Stomach smooth muscle (tissue), 2 donors: ENCODE measurements around the gene NOC4L.

Experiments used
- H3K27ac ChIP-seq: one replicate; pipeline ENCODE4 v1.7.0; 2013; ENCODE audit warnings: mild to moderate bottlenecking, low read length, inconsistent platforms
- H3K27me3 ChIP-seq, 2 donors: one replicate each; pipeline ENCODE4 v1.7.0; 2013; ENCODE audit warnings: low read length in 2 of 2; ENCODE audit not compliant: insufficient read depth in 2 of 2, control insufficient read depth in 1 of 2
- H3K36me3 ChIP-seq, 2 donors: one replicate each; pipeline ENCODE4 v1.7.0; 2013; ENCODE audit warnings: low read length in 2 of 2; ENCODE audit not compliant: control insufficient read depth in 2 of 2, insufficient read depth in 2 of 2
- H3K4me1 ChIP-seq: one replicate; pipeline ENCODE4 v1.7.0; 2013; ENCODE audit warnings: low read length; ENCODE audit not compliant: control insufficient read depth, insufficient read depth
- H3K4me3 ChIP-seq, 2 donors: one replicate each; pipeline ENCODE4 v1.7.0; 2013; ENCODE audit warnings: low read length in 2 of 2
- H3K9ac ChIP-seq, 2 donors: one replicate each; pipeline ENCODE4 v1.7.0; 2013; ENCODE audit warnings: low read length in 2 of 2, mild to moderate bottlenecking in 1 of 2
- H3K9me3 ChIP-seq, 2 donors: one replicate each; pipeline ENCODE4 v1.7.0; 2013; ENCODE audit warnings: low read length in 2 of 2; ENCODE audit not compliant: control insufficient read depth in 2 of 2
- donor health status: healthy.
- donor health status: Pancreatic carcinoma.

The NOC4L gene

DNA sequence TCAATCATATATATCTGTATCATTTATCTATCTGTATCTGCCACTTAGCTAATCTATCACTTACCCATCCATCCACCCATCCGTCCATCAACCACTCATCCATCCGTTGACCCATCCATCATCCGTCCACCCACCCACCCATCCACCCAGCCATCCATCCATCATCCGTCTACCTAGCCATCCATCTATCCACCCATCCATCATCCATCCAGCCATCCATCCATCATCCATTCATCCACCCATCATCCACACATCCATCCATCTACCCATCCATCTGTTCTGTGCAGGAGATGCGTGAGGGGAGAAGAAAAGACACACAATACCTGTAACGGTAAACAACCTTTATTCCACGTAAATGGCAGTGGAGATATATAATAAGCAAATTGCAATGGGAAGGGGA, 20.2 kb downstream of the NOC4L start:
- no peak overlapping the region for H3K4me3 ChIP-seq
- H3K27ac ChIP-seq: no peak overlapping the region
- H3K36me3 ChIP-seq: no peaks in the 10 kb centered on the region
- no peak overlapping the region for H3K9ac ChIP-seq
- peaks cover 10% of the 10 kb centered on the region for H3K4me1 ChIP-seq
- H3K9me3 ChIP-seq: no peaks in the 10 kb centered on the region
- H3K27me3 ChIP-seq: peaks cover 4 to 15% of the 10 kb centered on the region in 2 donors

DNA sequence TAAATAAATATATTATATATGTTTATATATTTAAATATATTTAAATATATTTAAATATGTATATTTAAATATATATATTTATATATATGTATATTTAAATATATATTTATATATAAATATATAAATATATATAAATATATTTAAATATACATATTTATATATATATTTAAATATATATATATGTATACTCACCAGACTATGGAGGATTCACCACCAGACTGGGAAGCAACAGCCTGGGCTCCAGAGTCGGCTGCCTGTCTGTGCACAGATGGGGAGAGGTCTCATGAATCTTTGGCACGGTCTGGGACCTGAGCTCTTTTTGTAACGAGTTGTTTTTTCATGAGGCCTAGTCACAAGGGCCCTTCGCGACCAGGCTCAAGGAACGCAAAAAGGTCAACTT, 21.3 kb downstream of the NOC4L start:
- peaks cover 13% of the 10 kb centered on the region for H3K4me1 ChIP-seq
- no peak overlapping the region for H3K4me3 ChIP-seq
- peaks cover 11 to 25% of the 10 kb centered on the region in 2 donors for H3K27me3 ChIP-seq

DNA sequence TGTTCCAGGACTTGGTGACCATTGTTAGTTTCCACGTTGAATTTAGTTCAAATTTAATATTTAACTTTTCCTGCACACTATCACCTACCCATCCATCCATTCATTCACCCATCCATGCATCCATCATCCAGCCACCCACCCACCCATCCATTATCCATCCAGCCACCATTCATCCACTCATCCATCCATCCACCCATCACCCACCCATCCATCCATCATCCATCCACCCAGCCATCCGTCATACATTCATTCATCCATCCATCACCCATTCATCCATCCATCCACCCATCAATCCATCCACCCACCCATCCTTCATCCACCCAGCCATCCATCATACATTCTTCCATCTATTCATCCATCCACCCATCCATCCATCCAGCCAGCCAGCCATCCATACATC, 21.8 kb downstream of the NOC4L start:
- Histone ChIP-seq H3K27ac (no peak overlapping the region), H3K36me3 (no peaks in the 10 kb centered on the region), H3K9ac (no peak overlapping the region), H3K9me3 (no peaks in the 10 kb centered on the region), H3K27me3 (peaks cover 16 to 30% of the 10 kb centered on the region in 2 donors), H3K4me1 (peaks cover 13% of the 10 kb centered on the region), H3K4me3 (no peak overlapping the region)

More for the DNA sequence above, 21.3 kb downstream of the NOC4L start:
- Histone ChIP-seq H3K27ac (no peak overlapping the region), H3K9ac (no peak overlapping the region), H3K36me3 (no peaks in the 10 kb centered on the region), H3K9me3 (no peaks in the 10 kb centered on the region)

DNA sequence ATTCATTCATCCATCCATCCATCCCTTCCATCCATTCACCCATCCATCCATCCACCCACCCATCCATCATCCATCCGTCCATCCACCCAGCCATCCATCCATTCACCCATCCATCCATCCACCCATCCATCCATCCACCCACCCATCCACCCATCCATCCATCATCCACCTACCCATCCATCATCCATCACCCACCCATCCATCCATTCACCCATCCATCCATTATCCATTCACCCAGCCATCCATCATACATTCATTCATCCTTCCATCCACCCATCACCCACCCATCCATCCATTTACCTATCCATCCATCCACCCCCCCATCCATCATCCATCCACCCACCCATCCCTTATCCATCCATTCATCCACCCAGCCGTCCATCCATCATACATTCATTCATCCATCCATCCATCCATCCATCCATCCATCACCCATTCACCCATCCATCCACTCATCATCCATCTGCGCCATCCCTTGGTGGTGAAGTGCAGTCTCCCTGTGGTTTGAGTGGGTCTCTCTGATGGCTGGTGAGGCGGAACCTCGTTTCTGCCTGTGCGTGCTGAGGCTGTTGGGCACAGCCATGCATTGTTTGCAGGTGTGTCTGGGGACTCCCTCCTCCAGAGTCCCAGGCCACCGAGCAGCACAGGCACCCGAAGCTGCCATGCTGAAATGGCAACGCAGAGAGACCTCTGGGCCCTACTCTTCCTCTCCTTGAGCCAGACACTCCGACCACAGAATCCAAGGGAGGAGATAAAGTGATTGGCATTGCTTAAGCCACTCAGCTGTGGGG, 22.7 kb downstream of the NOC4L start:
- Histone ChIP-seq H3K9ac (no peak overlapping the region), H3K27ac (no peak overlapping the region), H3K36me3 (no peaks in the 10 kb centered on the region), H3K9me3 (no peaks in the 10 kb centered on the region), H3K4me3 (no peak overlapping the region), H3K4me1 (peaks cover 13% of the 10 kb centered on the region), H3K27me3 (peaks cover 23 to 39% of the 10 kb centered on the region in 2 donors)

DNA sequence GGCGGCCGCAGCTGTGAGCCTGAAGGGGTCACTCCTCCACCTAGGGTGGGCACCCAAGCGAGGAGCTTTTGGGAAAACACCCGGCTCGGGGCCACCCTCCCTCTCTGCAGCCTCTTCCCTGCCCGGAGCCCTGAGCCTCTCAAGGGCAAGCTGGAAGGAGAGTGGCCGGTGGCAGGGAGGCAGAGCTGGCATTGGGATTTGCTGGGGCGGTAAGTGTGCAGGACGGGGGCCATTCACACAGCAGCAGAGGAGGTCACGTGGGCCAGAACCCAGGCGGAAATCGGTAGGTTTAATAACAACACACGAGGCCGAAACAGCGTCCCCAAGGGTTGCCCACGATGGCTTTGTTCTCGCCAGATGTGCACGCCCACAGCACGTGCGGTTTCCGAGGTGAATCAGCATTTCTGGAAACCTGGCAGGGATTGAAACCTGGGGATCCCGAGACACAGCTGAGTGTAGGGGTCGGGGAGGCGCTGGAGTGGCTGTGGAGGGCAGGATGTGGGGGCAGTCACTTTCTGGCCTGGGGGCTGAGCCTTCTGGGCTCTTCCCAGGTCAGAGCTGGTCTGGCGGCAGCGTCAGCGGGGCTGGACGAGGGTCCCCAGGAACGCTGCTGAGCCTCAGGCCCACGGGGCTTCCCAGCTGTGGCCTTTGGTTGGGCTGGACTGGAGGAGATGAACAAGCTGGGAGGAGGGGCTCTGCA, 23.5 kb downstream of the NOC4L start:
- Histone ChIP-seq H3K4me3 (no peak overlapping the region), H3K4me1 (peaks cover 10% of the 10 kb centered on the region), H3K36me3 (no peaks in the 10 kb centered on the region), H3K27me3 (peaks cover 23 to 41% of the 10 kb centered on the region in 2 donors), H3K9ac (no peak overlapping the region), H3K27ac (no peak overlapping the region), H3K9me3 (no peaks in the 10 kb centered on the region)

DNA sequence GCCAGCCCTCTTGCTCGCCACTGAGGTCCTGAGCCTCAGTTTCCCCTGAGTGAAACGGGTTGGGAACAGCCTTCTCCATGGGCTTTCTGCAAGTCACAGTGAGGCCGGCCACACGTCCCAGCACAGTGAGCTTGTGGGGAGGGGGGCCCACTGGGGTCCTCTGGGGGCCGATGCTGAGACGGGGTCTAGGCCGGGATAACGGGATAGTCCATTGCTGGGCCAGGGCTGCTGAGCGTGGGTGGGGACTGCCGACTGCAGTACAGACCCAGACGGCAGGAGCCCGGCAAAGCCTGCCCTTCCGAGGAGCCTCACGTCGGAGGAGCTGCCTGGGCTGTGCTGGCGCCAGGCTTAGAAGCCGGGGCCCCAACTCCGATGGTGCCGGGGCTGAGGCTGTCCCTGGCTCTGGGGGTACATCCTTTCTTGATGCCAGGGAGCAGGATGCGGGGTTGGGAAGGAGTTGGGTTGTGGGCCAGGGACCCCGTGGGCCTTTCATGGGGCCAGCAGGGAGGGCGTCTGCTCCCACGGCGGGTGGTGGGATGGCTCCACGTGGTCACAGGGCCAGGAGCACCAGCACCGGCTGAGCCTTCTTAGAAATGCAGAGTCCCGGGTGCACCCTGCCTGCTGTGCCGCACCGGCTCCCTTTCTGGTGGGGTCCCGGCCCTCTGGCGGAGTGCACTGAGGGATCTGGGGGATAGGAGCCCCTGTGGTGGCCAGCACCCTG, 24.2 kb downstream of the NOC4L start:
- H3K27ac ChIP-seq: no peak overlapping the region
- H3K9ac ChIP-seq: no peak overlapping the region
- H3K36me3 ChIP-seq: no peaks in the 10 kb centered on the region
- H3K27me3 ChIP-seq: peaks cover 23 to 44% of the 10 kb centered on the region in 2 donors
- no peak overlapping the region for H3K4me3 ChIP-seq
- H3K9me3 ChIP-seq: no peaks in the 10 kb centered on the region
- peaks cover 3% of the 10 kb centered on the region for H3K4me1 ChIP-seq

DNA sequence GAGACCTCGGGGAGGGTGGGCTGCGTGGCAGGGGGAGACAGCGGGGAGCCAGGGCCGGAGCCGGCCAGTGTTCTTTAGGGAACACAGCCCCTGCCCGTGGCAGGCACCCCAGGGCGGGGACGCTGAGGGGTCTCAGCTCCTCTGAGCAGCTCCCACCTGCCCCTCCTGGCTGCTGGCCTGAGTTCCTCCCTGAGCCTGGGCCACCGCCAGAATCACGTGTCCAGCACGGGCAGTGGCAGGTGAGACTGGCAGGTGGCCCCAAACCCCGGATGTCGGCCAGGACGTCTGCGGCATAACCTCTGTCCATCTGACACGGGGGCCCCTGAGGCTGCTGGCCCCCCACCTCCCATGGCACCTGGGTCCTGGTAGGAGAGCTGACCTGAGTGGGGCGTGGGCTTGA, 25.1 kb downstream of the NOC4L start:
- Histone ChIP-seq H3K4me1 (peaks cover 3% of the 10 kb centered on the region), H3K9me3 (no peaks in the 10 kb centered on the region), H3K9ac (no peak overlapping the region), H3K36me3 (no peaks in the 10 kb centered on the region), H3K4me3 (no peak overlapping the region), H3K27me3 (peaks cover 26 to 49% of the 10 kb centered on the region in 2 donors), H3K27ac (no peak overlapping the region)

DNA sequence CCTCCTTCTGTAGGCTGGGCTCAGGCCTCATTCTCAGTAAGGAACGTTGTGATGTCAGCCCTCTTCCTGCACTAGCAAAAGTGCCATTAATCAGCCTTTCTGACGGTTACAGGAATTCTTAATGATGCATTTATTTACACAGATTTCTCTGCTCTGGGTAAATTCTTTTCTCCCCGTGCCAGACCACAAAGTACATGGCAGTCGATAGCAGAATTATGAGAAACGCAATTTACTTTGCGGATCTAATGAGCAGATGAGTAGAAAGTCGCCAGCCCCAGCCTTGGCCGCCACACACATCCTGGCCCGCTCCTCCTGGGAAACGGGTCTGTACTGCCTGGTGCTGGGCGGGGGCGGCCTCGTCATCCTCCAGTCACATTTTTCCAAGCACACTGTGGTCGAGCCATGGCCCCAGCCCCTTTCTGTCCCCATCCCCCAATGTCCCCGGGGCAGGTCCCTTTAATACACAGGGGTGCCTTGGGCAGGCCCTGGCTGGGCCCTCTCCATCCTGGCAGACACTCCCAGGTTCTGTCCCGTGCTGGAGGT, 25.9 kb downstream of the NOC4L start:
- H3K27me3 ChIP-seq: peaks cover 26 to 49% of the 10 kb centered on the region in 2 donors
- no peak overlapping the region for H3K9ac ChIP-seq
- no peak overlapping the region for H3K4me3 ChIP-seq
- no peak overlapping the region for H3K27ac ChIP-seq
- no peaks in the 10 kb centered on the region for H3K36me3 ChIP-seq
- peaks cover 3% of the 10 kb centered on the region for H3K4me1 ChIP-seq
- H3K9me3 ChIP-seq: no peaks in the 10 kb centered on the region

DNA sequence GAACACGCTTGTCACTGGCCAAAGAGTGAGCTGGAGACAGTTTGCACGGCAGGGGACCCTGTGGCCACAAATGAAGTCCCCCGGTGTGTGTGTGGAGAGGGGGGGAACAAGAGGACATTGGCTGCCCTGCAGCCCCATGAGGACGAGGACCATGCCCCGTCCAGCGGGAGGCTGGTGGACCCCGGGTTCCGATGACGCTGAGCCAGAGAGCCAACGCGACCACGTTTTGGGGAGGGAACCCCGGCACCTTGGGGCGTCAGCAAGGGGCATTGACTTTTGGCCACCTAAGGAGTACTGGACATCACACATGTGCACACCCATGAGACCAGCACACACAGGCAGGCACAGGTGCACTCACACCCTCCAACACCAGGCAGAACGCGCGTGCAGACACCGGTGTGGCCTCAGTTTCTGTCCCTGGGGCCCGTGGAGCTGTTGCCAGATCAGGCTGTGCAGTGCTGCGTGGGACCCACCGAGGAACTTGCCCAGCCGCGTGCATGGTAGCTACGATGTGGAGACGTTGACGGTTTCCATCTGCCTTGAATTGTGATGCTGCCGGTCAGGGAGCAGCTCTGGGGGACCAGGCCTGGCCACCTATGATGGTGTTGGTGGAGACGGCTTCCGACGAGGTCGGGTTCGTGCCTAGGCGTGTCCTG, 26.5 kb downstream of the NOC4L start:
- Histone ChIP-seq H3K9me3 (no peaks in the 10 kb centered on the region), H3K36me3 (no peaks in the 10 kb centered on the region), H3K4me1 (peaks cover 3% of the 10 kb centered on the region), H3K27ac (no peak overlapping the region), H3K9ac (no peak overlapping the region), H3K4me3 (no peak overlapping the region), H3K27me3 (peaks cover 27 to 49% of the 10 kb centered on the region in 2 donors)

DNA sequence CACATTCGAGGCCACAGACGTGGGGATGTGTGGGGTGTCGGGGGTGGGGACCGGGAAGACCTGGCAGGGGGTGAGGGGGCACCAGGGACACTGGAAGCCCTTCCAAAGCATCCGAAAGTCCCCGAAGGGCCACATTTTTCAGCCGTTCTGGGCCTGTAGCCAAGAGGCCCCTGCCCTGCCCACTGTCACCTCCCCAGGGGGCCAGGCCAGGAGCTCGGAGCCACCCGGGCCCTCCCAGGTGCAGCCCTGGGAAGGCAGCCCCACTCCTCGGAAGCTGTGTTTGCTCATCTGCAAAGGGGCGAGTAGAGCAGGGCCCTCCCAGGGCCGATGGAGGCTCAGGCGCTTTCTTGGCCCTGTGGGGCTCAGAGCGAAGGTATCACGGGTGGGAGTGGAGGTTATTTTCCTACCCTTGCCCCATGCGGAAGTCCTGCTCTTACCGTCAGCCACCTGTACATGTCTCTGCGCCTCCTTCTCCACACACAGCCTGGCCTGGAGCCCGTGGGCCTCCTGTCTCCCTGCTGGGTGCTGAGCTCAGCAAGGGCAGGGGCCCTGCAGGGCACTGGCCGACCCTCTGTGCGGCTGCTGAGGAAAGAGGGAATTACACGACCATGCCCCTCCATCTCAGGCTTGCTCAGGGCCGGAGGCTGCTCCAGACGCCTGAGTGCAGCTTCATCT, 27.2 kb downstream of the NOC4L start:
- no peak overlapping the region for H3K4me3 ChIP-seq
- H3K4me1 ChIP-seq: peaks cover 3% of the 10 kb centered on the region
- H3K27me3 ChIP-seq: peaks cover 30 to 56% of the 10 kb centered on the region in 2 donors
- no peaks in the 10 kb centered on the region for H3K36me3 ChIP-seq
- no peaks in the 10 kb centered on the region for H3K9me3 ChIP-seq
- no peak overlapping the region for H3K9ac ChIP-seq
- H3K27ac ChIP-seq: no peak overlapping the region
